K562 (cell line): ENCODE data around the gene ACHE. TPM values are rescaled to one million over a fixed set of nuclear protein-coding genes. Genes with fewer than 3 reads are reported as not detected.
A peak's percentile ranks its signal among the peaks of the same experiment; 100 is the strongest.

ENCODE experiments used
- CAMTA2 ChIP-seq: fragments of 250-450 bp; sonication (Bioruptor Pico); conservative IDR thresholded peaks from 2 replicates; pipeline ENCODE4 v1.5.1; 2022
- DIDO1 ChIP-seq: fragments of 450-650 bp; IDR thresholded peaks from 2 replicates; pipeline ENCODE4 v1.6.1; 2016; ENCODE audit warnings: low read depth, missing biosample characterization, missing genetic modification characterization
- ESRRB ChIP-seq: fragments of 250-450 bp; sonication (Bioruptor Pico); IDR thresholded peaks from 2 replicates; pipeline ENCODE4 v1.5.0; 2020; ENCODE audit warnings: mild to moderate bottlenecking, moderate library complexity, borderline replicate concordance
- FOXK2 ChIP-seq, 2 experiments: fragments of 450-650 bp; IDR thresholded peaks in 1 of 2; conservative IDR thresholded peaks in 1 of 2; 2 replicates each; pipeline ENCODE4 v1.6.1; 2016; ENCODE audit warnings: low read depth in 2 of 2, mild to moderate bottlenecking in 1 of 2
- KDM4B ChIP-seq, 2 experiments: fragments of 450-650 bp in 1 of 2; sonication (generic) in 1 of 2; IDR thresholded peaks; 2 replicates each; pipeline ENCODE4 v1.6.1; 2016 to 2017; ENCODE audit warnings: borderline replicate concordance in 2 of 2, antibody characterized with exemption in 1 of 2, low read depth in 1 of 2, mild to moderate bottlenecking in 1 of 2
- KLF1 ChIP-seq: fragments of 450-650 bp; IDR thresholded peaks from 2 replicates; pipeline ENCODE4 v1.6.1; 2016; ENCODE audit warnings: missing genetic modification characterization, missing compliant biosample characterization
- NELFE ChIP-seq: IDR thresholded peaks from 2 replicates; pipeline ENCODE4 v1.6.1; 2011; ENCODE audit warnings: mild to moderate bottlenecking; ENCODE audit not compliant: insufficient read depth, insufficient read length
- NFE2L1 ChIP-seq: fragments of 450-650 bp; IDR thresholded peaks from 2 replicates; pipeline ENCODE4 v1.6.1; 2016; ENCODE audit warnings: missing genetic modification characterization, low read depth, mild to moderate bottlenecking, missing compliant biosample characterization, moderate library complexity, borderline replicate concordance
- NFXL1 ChIP-seq: fragments of 450-650 bp; formaldehyde crosslinking; IDR thresholded peaks from 2 replicates; pipeline ENCODE4 v1.4.0; 2021; ENCODE audit warnings: mild to moderate bottlenecking
- RB1 ChIP-seq: fragments of 450-650 bp; IDR thresholded peaks from 2 replicates; pipeline ENCODE4 v1.6.1; 2017; ENCODE audit warnings: low read depth, mild to moderate bottlenecking
- RNF2 ChIP-seq: sonication (generic); IDR thresholded peaks from 2 replicates; pipeline ENCODE4 v1.6.1; 2016
- SLC30A9 ChIP-seq: fragments of 250-450 bp; sonication (Bioruptor Pico); IDR thresholded peaks from 2 replicates; pipeline ENCODE4 v1.8.0; 2022; ENCODE audit warnings: mild to moderate bottlenecking, moderate library complexity
- SMAD3 ChIP-seq: fragments of 450-650 bp; formaldehyde crosslinking; conservative IDR thresholded peaks from 2 replicates; pipeline ENCODE4 v1.4.0; 2020; ENCODE audit warnings: mild to moderate bottlenecking
- SP2 ChIP-seq: IDR thresholded peaks from 2 replicates; pipeline ENCODE4 v1.6.1; 2011; ENCODE audit warnings: mild to moderate bottlenecking, low read depth, low read length, moderate library complexity; ENCODE audit not compliant: poor library complexity, severe bottlenecking; ENCODE audit errors: extremely low read depth
- TAF7 ChIP-seq: fragments of 450-650 bp; IDR thresholded peaks from 2 replicates; pipeline ENCODE4 v1.6.1; 2016; ENCODE audit warnings: missing genetic modification characterization, missing compliant biosample characterization
- ZBTB8A ChIP-seq: fragments of 450-650 bp; IDR thresholded peaks from 2 replicates; pipeline ENCODE4 v1.6.1; 2018; ENCODE audit warnings: mild to moderate bottlenecking, moderate library complexity; ENCODE audit not compliant: partially characterized antibody
- ZFP30 ChIP-seq: fragments of 250-450 bp; sonication (Bioruptor Pico); IDR thresholded peaks from 2 replicates; pipeline ENCODE4 v1.8.0; 2022; ENCODE audit warnings: moderate library complexity, mild to moderate bottlenecking, inconsistent platforms, borderline replicate concordance
- ZKSCAN1 ChIP-seq: fragments of 150-350 bp; IDR thresholded peaks from 2 replicates; pipeline ENCODE4 v1.6.1; 2016; ENCODE audit warnings: low read depth, low read length
- polyA plus RNA-seq, 8 experiments: library from polyadenylated mRNA; depleted of rRNA in 4 of 8; stranded (reverse) in 5 of 8; unstranded in 3 of 8; fragments of >200 nt; fragmentation: Nextera tagmentation in 2 of 8; fragmentation: Illumina TruSeq in 1 of 8; extraction: Ambion mirVana in 2 of 8; extraction: Trizol in 1 of 8; gene quantifications; 2 replicates each; pipeline versions ENCODE4 v1.2.1 to v1.2.3, GENCODE V29; 2011 to 2014; ENCODE audit warnings: inconsistent platforms in 1 of 8, missing spikeins in 1 of 8
- total RNA-seq, 7 experiments: library from RNA; depleted of rRNA in 6 of 7; stranded (reverse); fragments of >200 nt in 6 of 7; fragmentation: Illumina TruSeq in 2 of 7; extraction: Trizol in 2 of 7; gene quantifications; 2 replicates each; pipeline versions ENCODE4 v1.2.1 to v1.2.3, GENCODE V29; 2011 to 2021; ENCODE audit warnings: low replicate concordance in 1 of 7
- TF ChIP-seq, protein P1 (sequence below): sonication (generic); formaldehyde crosslinking; IDR thresholded peaks from 2 replicates; pipeline ENCODE4 v1.8.1; 2023; ENCODE audit warnings: mild to moderate bottlenecking, missing genetic modification reagents
- TF ChIP-seq, protein P2 (sequence below): fragments of 150-350 bp; IDR thresholded peaks from 2 replicates; pipeline ENCODE4 v1.6.1; 2014; ENCODE audit warnings: low read depth, mild to moderate bottlenecking, low read length, borderline replicate concordance
- TF ChIP-seq, protein P3 (sequence below): IDR thresholded peaks from 2 replicates; pipeline ENCODE4 v1.6.1; 2012; ENCODE audit warnings: low read depth, low read length, improper control_type of control experiment, borderline replicate concordance

ACHE gene
- total and polyA plus RNA-seq, 9 of the 15 experiments (the other 6 are each of a cell fraction or from before 2014, with no cell fraction given): 0.04 to 8.8 (median 1.9) TPM

DNA sequence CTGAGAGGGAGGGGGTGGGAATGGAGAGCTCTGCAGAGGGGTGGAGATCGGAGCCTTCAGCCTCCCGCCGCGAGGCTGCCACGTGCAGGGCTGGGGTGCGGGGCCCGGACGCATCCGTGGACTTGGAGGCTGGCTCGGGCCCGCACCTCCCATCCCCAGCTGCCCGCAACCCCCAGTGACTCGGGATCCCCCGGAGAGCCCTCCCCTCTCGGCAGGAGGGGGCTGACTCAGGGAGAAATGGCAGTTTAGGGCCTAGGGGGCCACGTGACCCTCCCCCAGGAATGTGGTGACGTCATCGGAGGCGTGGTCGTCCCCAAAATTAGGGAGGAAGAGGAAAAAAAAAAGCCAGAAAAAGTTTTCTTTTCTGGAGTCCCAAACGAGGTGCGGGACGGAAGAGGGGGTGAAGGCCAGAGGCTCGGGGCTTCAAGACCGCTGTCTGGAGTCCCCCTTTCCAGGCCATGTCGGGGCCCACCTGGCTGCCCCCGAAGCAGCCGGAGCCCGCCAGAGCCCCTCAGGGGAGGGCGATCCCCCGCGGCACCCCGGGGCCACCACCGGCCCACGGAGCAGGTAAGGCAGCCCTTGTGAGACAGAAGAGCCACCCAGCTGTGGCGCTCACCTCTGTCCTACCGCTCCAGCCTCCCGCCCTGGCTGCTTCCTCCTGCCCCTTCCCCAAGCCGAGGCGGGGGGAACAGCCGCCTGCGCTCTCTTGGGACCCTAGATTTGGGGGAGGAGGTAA lies 28.5 kb downstream of the ACHE start, which contains the start of gene TRIP6 (continued):
- peak; percentile 40 for TF ChIP-seq RB1
- TF ChIP-seq KDM4B (IDR thresholded peaks at IDR 0.05; ENCODE audit: borderline replicate concordance in 2 of 2, low read depth in 1 of 2): peak in 1 of 2 experiments; percentile 76; a peak in 1 of 4 replicates
- TF ChIP-seq CAMTA2 (CRISPR knock-in tag): no peak
- TF ChIP-seq, protein P1, sequence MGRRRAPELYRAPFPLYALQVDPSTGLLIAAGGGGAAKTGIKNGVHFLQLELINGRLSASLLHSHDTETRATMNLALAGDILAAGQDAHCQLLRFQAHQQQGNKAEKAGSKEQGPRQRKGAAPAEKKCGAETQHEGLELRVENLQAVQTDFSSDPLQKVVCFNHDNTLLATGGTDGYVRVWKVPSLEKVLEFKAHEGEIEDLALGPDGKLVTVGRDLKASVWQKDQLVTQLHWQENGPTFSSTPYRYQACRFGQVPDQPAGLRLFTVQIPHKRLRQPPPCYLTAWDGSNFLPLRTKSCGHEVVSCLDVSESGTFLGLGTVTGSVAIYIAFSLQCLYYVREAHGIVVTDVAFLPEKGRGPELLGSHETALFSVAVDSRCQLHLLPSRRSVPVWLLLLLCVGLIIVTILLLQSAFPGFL (CRISPR knock-in tag): no peak
- no peak for TF ChIP-seq SP2
- TF ChIP-seq NELFE: no peak
- TF ChIP-seq, protein P2, sequence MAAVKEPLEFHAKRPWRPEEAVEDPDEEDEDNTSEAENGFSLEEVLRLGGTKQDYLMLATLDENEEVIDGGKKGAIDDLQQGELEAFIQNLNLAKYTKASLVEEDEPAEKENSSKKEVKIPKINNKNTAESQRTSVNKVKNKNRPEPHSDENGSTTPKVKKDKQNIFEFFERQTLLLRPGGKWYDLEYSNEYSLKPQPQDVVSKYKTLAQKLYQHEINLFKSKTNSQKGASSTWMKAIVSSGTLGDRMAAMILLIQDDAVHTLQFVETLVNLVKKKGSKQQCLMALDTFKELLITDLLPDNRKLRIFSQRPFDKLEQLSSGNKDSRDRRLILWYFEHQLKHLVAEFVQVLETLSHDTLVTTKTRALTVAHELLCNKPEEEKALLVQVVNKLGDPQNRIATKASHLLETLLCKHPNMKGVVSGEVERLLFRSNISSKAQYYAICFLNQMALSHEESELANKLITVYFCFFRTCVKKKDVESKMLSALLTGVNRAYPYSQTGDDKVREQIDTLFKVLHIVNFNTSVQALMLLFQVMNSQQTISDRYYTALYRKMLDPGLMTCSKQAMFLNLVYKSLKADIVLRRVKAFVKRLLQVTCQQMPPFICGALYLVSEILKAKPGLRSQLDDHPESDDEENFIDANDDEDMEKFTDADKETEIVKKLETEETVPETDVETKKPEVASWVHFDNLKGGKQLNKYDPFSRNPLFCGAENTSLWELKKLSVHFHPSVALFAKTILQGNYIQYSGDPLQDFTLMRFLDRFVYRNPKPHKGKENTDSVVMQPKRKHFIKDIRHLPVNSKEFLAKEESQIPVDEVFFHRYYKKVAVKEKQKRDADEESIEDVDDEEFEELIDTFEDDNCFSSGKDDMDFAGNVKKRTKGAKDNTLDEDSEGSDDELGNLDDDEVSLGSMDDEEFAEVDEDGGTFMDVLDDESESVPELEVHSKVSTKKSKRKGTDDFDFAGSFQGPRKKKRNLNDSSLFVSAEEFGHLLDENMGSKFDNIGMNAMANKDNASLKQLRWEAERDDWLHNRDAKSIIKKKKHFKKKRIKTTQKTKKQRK: no peak
- TF ChIP-seq SMAD3 (CRISPR knock-in tag): no peak
- 0 out of 2 replicates have a peak, but pooled peaks have one; percentile 42 for TF ChIP-seq DIDO1
- TF ChIP-seq SLC30A9 (CRISPR knock-in tag): no peak
- TF ChIP-seq, protein P3, sequence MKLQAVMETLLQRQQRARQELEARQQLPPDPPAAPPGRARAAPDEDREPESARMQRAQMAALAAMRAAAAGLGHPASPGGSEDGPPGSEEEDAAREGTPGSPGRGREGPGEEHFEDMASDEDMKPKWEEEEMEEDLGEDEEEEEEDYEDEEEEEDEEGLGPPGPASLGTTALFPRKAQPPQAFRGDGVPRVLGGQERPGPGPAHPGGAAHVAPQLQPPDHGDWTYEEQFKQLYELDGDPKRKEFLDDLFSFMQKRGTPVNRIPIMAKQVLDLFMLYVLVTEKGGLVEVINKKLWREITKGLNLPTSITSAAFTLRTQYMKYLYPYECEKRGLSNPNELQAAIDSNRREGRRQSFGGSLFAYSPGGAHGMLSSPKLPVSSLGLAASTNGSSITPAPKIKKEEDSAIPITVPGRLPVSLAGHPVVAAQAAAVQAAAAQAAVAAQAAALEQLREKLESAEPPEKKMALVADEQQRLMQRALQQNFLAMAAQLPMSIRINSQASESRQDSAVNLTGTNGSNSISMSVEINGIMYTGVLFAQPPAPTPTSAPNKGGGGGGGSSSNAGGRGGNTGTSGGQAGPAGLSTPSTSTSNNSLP: no peak
- TF ChIP-seq FOXK2 (conservative IDR thresholded peaks at IDR 0.05 in 1 of 2, IDR thresholded peaks at IDR 0.05 in 1 of 2; ENCODE audit: low read depth in 2 of 2): peak; percentile 56 to 58; a peak in 2 of 4 replicates
- no peak for TF ChIP-seq NFXL1 (CRISPR knock-in tag)
- no peak for TF ChIP-seq ZKSCAN1
- TF ChIP-seq NFE2L1 (tag): no peak
- TF ChIP-seq KLF1 (tag): peak; percentile 63; the same call in 1 of the 2 replicates
- TF ChIP-seq ESRRB: no peak
- TF ChIP-seq TAF7 (tag): no peak; the same call in 1 of the 2 replicates
- TF ChIP-seq ZBTB8A: no peak
- peak; percentile 85 for TF ChIP-seq RNF2
- TF ChIP-seq ZFP30: no peak
